Measurements from ENCODE around the gene PDE10A. TPM values are rescaled to one million over a fixed set of nuclear protein-coding genes. Genes with fewer than 3 reads are reported as not detected.

Gene PDE10A
- total RNA-seq, 1 donor from 2014 or later = 5.4 TPM

DNA sequence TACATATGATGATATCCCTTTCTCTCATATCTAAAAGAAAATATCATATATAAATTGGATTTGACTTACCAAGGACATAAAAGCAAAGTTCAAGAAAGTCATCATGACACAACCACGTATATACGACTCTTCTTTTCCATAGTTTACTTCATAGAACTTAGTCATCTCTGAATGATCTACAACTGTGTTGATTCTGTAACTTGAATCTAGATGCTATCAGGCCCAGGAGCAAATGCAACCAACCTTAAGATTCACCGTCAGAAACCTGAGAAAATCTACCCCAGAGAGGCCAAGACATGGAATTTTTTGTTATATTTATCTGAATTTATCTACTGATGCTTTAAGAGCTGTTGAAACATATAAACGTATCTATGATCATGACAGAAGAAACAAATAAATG lies 165.6 kb downstream of the PDE10A start:
- Histone ChIP-seq H2AFZ (ENCODE audit: low read depth, low read length) (no peak overlapping the region), H3K4me2 (ENCODE audit: low read length) (no peak overlapping the region), H3K79me2 (ENCODE audit: insufficient read depth, low read length) (no peaks in the 10 kb centered on the region), H3K9ac (ENCODE audit: low read length) (no peak overlapping the region), H3K4me3 (ENCODE audit: insufficient read depth, low read depth, low read length) (no peak overlapping the region), H3K36me3 (ENCODE audit: insufficient read depth, low read length) (no peaks in the 10 kb centered on the region), H3K4me1 (ENCODE audit: insufficient read depth, low read length) (no peaks in the 10 kb centered on the region), H3K9me3 (ENCODE audit: insufficient read depth, low read depth, low read length) (no peaks in the 10 kb centered on the region), H4K20me1 (ENCODE audit: insufficient read depth, low read length) (no peaks in the 10 kb centered on the region), H3K27ac (ENCODE audit: low read depth, low read length) (no peak overlapping the region), H3K27me3 (ENCODE audit: insufficient read depth, low read length) (no peaks in the 10 kb centered on the region)
- Mint-ChIP-seq H3K4me3 (ENCODE audit: unreplicated experiment) (no peak overlapping the region), H3K27me3 (ENCODE audit: low read depth, unreplicated experiment) (no peaks in the 10 kb centered on the region), H3K4me1 (ENCODE audit: low read depth, unreplicated experiment) (no peaks in the 10 kb centered on the region), H3K36me3 (ENCODE audit: low read depth, unreplicated experiment) (no peaks in the 10 kb centered on the region), H3K9me3 (ENCODE audit: unreplicated experiment) (no peaks in the 10 kb centered on the region), H3K27ac (ENCODE audit: unreplicated experiment) (no peak overlapping the region)
- no peak for TF ChIP-seq EZH2 (IDR thresholded peaks at IDR 0.05; ENCODE audit: insufficient read depth, low read length)
- TF ChIP-seq, protein P1, sequence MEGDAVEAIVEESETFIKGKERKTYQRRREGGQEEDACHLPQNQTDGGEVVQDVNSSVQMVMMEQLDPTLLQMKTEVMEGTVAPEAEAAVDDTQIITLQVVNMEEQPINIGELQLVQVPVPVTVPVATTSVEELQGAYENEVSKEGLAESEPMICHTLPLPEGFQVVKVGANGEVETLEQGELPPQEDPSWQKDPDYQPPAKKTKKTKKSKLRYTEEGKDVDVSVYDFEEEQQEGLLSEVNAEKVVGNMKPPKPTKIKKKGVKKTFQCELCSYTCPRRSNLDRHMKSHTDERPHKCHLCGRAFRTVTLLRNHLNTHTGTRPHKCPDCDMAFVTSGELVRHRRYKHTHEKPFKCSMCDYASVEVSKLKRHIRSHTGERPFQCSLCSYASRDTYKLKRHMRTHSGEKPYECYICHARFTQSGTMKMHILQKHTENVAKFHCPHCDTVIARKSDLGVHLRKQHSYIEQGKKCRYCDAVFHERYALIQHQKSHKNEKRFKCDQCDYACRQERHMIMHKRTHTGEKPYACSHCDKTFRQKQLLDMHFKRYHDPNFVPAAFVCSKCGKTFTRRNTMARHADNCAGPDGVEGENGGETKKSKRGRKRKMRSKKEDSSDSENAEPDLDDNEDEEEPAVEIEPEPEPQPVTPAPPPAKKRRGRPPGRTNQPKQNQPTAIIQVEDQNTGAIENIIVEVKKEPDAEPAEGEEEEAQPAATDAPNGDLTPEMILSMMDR (IDR thresholded peaks at IDR 0.05; ENCODE audit: insufficient read depth, low read depth, low read length) = no peak
- FAIRE-seq (no peak), DNase-seq (ENCODE audit: low read depth) (no peak)

DNA sequence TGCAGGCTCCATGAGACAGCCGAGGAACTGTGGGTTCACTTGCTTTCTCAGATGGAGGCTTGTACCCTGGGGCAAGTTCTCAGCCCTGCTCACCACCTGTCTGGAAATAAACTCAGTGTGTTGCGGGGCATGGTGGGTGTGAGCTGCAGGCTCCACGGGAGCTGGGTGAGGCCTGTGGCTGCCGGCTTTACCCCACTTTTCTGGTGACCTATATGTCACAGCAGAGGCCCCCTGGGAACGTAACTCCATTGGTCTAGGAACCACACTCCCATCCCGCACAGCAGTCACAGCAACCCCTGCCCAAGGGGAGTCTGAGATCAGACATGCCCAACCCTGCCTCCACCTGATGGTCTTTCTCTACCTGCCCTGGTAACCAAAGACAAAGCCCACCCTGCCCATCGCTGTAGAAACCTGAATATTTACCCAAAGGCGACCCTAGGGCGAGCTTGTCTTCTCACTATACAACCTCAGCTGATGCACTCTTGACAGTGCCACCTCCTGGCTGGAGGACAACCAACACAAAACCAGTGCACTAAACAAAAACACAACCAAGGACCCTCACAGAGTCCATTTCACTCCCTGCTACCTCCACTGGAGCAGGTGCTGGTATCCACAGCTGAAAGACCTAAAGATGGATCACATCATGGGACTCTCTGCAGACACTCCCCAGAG lies 174.3 kb downstream of the PDE10A start:
- Histone ChIP-seq H3K27ac (ENCODE audit: low read depth, low read length) (no peak overlapping the region), H3K9me3 (ENCODE audit: insufficient read depth, low read depth, low read length) (no peaks in the 10 kb centered on the region), H3K27me3 (ENCODE audit: insufficient read depth, low read length) (no peaks in the 10 kb centered on the region), H3K9ac (ENCODE audit: low read length) (no peak overlapping the region), H2AFZ (ENCODE audit: low read depth, low read length) (no peak overlapping the region), H4K20me1 (ENCODE audit: insufficient read depth, low read length) (no peaks in the 10 kb centered on the region), H3K36me3 (ENCODE audit: insufficient read depth, low read length) (no peaks in the 10 kb centered on the region), H3K4me1 (ENCODE audit: insufficient read depth, low read length) (no peaks in the 10 kb centered on the region), H3K4me3 (ENCODE audit: insufficient read depth, low read depth, low read length) (no peak overlapping the region), H3K4me2 (ENCODE audit: low read length) (no peak overlapping the region), H3K79me2 (ENCODE audit: insufficient read depth, low read length) (no peaks in the 10 kb centered on the region)
- Mint-ChIP-seq H3K36me3 (ENCODE audit: low read depth, unreplicated experiment) (no peaks in the 10 kb centered on the region), H3K27ac (ENCODE audit: unreplicated experiment) (no peak overlapping the region), H3K27me3 (ENCODE audit: low read depth, unreplicated experiment) (no peaks in the 10 kb centered on the region), H3K9me3 (ENCODE audit: unreplicated experiment) (peaks cover 4% of the 10 kb centered on the region), H3K4me1 (ENCODE audit: low read depth, unreplicated experiment) (peaks cover 1% of the 10 kb centered on the region), H3K4me3 (ENCODE audit: unreplicated experiment) (no peak overlapping the region)
- FAIRE-seq (no peak), DNase-seq (ENCODE audit: low read depth) (no peak)
- TF ChIP-seq, protein P1 (IDR thresholded peaks at IDR 0.05; ENCODE audit: insufficient read depth, low read depth, low read length) = no peak
- TF ChIP-seq EZH2 (IDR thresholded peaks at IDR 0.05; ENCODE audit: insufficient read depth, low read length) = no peak

DNA sequence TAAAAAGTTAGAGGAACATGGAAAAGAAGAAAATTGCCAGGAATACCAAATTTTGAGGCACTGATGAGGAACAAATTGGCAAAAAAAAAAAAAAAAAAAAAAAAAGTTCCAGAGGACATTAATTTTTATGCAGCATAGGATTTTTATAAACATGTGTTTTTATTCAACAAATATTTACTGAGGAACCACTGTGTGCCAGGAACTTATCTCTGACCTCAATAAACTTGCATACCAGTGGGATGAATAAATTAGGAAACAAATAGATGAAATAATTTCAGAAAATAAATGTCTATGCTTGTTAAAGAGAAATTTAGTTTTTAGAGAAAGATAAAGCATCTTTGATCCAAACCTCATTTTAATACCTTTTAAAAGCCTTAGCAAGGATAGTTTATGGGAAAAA lies 175.1 kb downstream of the PDE10A start:
- no peak overlapping the region for H3K4me2 ChIP-seq (ENCODE audit: low read length)
- peaks cover 1% of the 10 kb centered on the region for H3K4me1 Mint-ChIP-seq (ENCODE audit: low read depth, unreplicated experiment)
- H3K9ac ChIP-seq (ENCODE audit: low read length) = no peak overlapping the region
- H3K27me3 ChIP-seq (ENCODE audit: insufficient read depth, low read length) = no peaks in the 10 kb centered on the region
- H3K36me3 Mint-ChIP-seq (ENCODE audit: low read depth, unreplicated experiment) = no peaks in the 10 kb centered on the region
- no peak overlapping the region for H2AFZ ChIP-seq (ENCODE audit: low read depth, low read length)
- H3K4me3 ChIP-seq (ENCODE audit: insufficient read depth, low read depth, low read length) = no peak overlapping the region
- FAIRE-seq = no peak
- H3K9me3 Mint-ChIP-seq (ENCODE audit: unreplicated experiment) = peaks cover 4% of the 10 kb centered on the region
- no peaks in the 10 kb centered on the region for H3K4me1 ChIP-seq (ENCODE audit: insufficient read depth, low read length)
- no peak overlapping the region for H3K27ac Mint-ChIP-seq (ENCODE audit: unreplicated experiment)
- H3K27me3 Mint-ChIP-seq (ENCODE audit: low read depth, unreplicated experiment) = no peaks in the 10 kb centered on the region
- DNase-seq (ENCODE audit: low read depth) = no peak
- no peak overlapping the region for H3K4me3 Mint-ChIP-seq (ENCODE audit: unreplicated experiment)
- H3K79me2 ChIP-seq (ENCODE audit: insufficient read depth, low read length) = no peaks in the 10 kb centered on the region
- H3K9me3 ChIP-seq (ENCODE audit: insufficient read depth, low read depth, low read length) = no peaks in the 10 kb centered on the region
- H3K27ac ChIP-seq (ENCODE audit: low read depth, low read length) = no peak overlapping the region
- TF ChIP-seq EZH2 (IDR thresholded peaks at IDR 0.05; ENCODE audit: insufficient read depth, low read length) = no peak
- TF ChIP-seq, protein P1 (IDR thresholded peaks at IDR 0.05; ENCODE audit: insufficient read depth, low read depth, low read length) = no peak
- H3K36me3 ChIP-seq (ENCODE audit: insufficient read depth, low read length) = no peaks in the 10 kb centered on the region
- no peaks in the 10 kb centered on the region for H4K20me1 ChIP-seq (ENCODE audit: insufficient read depth, low read length)
